Activated naive CD8-positive, alpha-beta T cell treated with anti-CD3 and anti-CD28 coated beads, Interleukin-2, amount 50 U/mL, for 24 hours (primary cell): ENCODE data around the gene WDFY2.
"Not testable (repeated sequence)": the region's sequence is repeated elsewhere in the genome, so short reads cannot be mapped to it uniquely, and the experiment has no call there.

ENCODE experiments used
- ATAC-seq: fragments of 150-1000 bp; cut with Tn5 transposase; one replicate; pipeline ENCODE4 v1.10.0; 2021
- DNase-seq: peaks from one replicate; pipeline ENCODE4 v3.0.0; 2021
- H3K27ac Mint-ChIP-seq: one replicate; pipeline ENCODE4 v1.8.0; 2021; ENCODE audit warnings: mild to moderate bottlenecking, mixed read lengths
- H3K27me3 Mint-ChIP-seq: one replicate; pipeline ENCODE4 v1.8.0; 2021; ENCODE audit warnings: mixed read lengths
- H3K36me3 Mint-ChIP-seq: one replicate; pipeline ENCODE4 v1.8.0; 2021; ENCODE audit warnings: low read depth, mixed read lengths
- H3K4me1 Mint-ChIP-seq: one replicate; pipeline ENCODE4 v1.8.0; 2021; ENCODE audit warnings: mixed read lengths
- H3K4me3 Mint-ChIP-seq: one replicate; pipeline ENCODE4 v1.8.0; 2021; ENCODE audit warnings: mild to moderate bottlenecking, moderate library complexity, mixed read lengths
- H3K9me3 Mint-ChIP-seq: one replicate; pipeline ENCODE4 v1.8.0; 2021; ENCODE audit warnings: mixed read lengths

Gene WDFY2

DNA sequence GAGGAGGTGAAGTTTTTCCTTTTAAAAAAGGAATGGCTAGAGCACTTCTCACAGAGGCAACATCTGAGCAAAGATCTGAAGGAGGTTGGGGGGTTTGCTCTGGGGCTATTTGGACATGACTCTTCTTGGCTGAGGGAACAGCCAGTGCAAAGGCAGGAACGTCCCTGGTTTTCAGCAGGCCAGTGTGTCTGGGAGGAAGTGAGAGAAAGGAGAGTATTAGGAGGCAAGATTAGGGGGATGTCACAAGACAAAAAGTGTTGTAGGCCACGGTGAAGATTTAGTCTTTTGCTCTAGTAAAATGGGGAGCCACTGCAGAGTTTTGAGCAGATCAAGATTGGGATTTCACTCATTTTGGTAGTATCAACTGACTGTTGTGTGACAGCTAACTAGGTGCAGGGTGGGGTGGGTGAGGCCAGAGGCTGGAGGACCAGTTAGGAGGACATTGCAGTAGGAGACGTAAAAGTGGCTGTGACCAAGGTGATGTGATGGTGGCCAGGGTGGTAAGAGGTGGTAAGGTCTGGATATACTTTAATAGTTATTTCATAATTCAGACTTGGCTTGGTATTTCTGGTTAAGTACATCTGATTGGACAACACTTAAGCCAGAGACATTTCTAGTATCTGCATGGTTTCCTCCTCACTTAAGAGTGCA lies 40.6 kb downstream of the WDFY2 start:
- no peak for ATAC-seq

DNA sequence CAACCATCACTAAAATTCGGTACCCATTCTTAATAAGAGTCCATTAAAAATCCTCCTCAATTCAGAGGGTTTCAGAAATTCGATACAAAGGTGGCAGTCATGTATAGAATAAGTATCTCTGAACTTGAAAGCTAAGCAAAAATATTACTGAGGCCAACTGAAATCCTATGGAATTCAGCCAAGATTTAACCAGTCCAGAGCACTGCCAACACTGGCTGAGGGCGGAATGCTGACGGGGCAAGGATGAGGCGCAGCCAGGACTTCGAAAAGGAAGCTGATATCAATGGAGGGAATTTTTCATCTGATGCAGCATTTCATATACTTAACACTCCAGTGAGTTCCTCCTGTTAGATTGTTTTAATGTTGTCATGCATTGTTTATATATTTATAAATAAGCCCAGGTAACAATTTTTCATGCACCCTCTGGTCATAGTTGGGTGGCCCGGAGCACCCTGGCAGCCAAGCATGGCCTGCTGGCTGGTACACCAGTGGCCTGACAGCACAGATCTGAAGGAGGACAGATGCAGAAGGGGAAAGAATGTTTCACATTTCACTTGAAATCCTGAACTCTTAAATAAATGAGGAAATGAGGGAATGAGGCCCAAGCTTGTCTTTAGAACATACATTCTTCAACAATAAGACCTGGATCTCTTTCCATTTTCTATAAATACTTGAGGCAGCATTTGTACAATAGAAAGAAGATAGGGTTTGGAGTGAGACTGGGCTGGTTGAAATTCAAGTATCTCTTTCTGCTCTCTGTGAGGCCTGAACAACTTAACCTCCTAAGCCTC lies 41.5 kb downstream of the WDFY2 start:
- ATAC-seq: no peak
- DNase-seq: no peak

More for the DNA sequence above, 40.6 kb downstream of the WDFY2 start:
- Mint-ChIP-seq H3K27me3 (no peaks in the 10 kb centered on the region), H3K4me3 (no peak overlapping the region), H3K9me3 (no peaks in the 10 kb centered on the region), H3K4me1 (peaks cover 46% of the 10 kb centered on the region), H3K27ac (no peak overlapping the region), H3K36me3 (no peaks in the 10 kb centered on the region)
- DNase-seq: no peak

DNA sequence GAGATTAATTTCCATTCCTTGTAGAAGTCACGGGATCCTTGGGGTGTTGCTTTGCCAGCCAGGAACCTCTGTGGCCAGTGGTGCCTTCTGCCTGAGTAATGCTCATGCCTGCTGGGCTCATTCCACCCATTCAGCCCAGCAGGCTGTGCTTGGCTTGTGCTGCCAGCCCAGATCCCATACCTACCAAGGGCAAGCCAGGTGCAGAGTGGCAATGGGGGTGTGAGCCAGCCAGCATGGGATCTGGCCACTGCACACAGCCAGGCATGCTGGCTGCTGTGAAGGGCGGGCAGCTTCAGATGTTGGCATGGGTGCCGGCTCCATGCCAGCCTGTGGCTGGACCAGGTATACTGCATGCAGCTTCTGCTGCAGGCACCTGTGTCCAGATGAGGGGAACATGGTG lies 42.5 kb downstream of the WDFY2 start:
- H3K9me3 Mint-ChIP-seq: no peaks in the 10 kb centered on the region
- H3K27ac Mint-ChIP-seq: no peak overlapping the region
- no peak overlapping the region for H3K4me3 Mint-ChIP-seq
- peaks cover 54% of the 10 kb centered on the region for H3K4me1 Mint-ChIP-seq
- no peaks in the 10 kb centered on the region for H3K27me3 Mint-ChIP-seq
- DNase-seq (no peak), ATAC-seq (no peak)
- no peaks in the 10 kb centered on the region for H3K36me3 Mint-ChIP-seq

More for the DNA sequence above, 41.5 kb downstream of the WDFY2 start:
- Mint-ChIP-seq H3K27me3 (no peaks in the 10 kb centered on the region), H3K9me3 (no peaks in the 10 kb centered on the region), H3K4me1 (peaks cover 47% of the 10 kb centered on the region), H3K36me3 (no peaks in the 10 kb centered on the region), H3K4me3 (no peak overlapping the region), H3K27ac (peak overlapping the region; percentile 12)

DNA sequence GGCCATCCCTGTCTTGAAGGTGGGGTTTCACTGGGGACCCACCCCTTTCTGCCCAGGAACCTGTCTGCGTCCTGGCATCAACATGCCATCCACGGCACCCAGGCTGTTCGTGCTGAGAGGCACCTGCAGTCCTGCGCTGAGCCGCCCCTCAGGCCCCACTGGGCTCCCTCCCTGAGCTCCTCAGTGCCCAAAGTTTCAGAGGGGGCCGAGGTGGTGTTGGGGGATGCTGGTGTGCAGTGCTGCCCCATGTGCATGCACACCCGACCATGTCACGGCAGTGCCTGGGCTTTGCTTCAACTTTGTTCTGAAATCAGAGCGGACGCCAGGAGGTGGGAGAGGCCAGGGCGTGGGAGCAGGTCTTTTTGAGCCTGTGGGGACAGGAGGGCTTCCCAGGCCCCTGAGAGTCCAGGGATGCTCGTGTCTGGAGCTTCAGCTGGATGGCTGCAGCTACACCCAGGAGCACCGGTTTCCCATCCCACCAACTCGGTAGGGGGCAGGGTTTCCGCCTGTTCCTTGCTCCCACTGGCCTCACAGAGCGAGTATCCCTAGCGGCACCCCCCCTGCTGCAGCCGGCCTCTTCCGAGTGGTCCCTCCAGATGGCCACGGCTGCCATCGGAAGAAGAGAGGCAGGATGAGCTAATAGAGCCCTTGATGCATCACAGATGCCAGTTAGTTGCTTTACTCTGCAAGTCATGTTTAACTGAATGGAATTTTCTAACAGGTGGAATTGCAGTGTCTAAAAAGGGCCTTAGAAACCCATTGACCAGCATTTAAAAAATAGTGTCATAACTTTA lies 44.0 kb downstream of the WDFY2 start:
- DNase-seq (no peak), ATAC-seq (no peak)
- Mint-ChIP-seq H3K36me3 (no peaks in the 10 kb centered on the region), H3K27ac (no peak overlapping the region), H3K4me1 (peaks cover 52% of the 10 kb centered on the region), H3K9me3 (no peaks in the 10 kb centered on the region), H3K4me3 (no peak overlapping the region), H3K27me3 (no peaks in the 10 kb centered on the region)

DNA sequence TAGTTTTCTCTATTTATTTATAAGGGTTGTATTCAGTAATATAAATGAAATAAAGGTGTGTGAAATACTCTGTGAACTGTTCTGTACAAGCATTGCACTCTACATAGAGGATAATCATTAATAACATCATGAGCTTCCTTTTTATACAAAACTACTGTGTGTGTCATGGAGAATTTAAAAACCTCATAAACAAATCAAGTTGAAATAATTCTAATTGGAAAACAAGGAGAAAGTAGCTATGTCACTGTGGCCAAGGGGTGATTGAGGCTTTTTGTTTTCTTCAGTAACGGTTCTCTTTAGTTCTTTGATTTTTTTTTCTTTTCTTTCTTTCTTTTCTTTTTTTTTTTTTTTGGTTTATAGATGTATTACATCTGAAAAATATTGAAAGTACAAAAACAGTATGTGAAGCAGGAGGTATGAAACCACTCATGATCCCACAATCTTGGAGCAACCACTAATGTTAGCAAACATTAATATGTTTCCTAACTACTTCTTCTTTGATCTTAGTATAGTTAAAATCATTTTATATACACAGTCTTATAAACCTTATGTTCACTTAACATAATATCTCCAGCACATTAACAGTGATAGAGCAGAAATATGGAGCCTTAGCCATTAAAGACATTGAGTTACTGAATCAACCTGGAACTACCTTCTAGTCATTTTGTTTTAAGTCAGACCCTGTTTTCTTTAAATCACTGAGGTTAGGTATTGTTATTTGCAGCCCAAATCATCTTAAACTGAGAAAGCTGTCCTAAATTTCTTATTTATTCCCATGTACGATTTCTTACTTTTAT lies 45.4 kb downstream of the WDFY2 start:
- H3K27ac Mint-ChIP-seq: no peak overlapping the region
- no peak overlapping the region for H3K4me3 Mint-ChIP-seq
- peaks cover 44% of the 10 kb centered on the region for H3K4me1 Mint-ChIP-seq

DNA sequence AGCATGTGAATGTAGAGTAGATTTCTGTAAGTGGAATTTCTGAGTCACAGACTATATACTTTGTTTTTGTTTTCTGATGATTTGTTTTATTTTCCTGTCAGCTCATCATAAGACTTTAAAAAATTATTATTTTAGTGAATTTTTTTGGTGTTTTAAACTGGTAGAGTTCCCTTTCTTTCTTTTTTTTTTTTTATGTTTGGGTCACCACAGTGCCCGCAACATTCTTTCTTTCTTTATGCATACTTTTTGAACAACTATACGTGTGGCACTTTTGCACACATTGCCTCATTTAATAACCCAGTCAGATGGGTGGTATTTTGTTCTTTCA lies 46.0 kb downstream of the WDFY2 start:
- ATAC-seq (no peak), DNase-seq (no peak)
- no peaks in the 10 kb centered on the region for H3K36me3 Mint-ChIP-seq
- H3K27ac Mint-ChIP-seq: no peak overlapping the region
- no peaks in the 10 kb centered on the region for H3K27me3 Mint-ChIP-seq
- H3K9me3 Mint-ChIP-seq: no peaks in the 10 kb centered on the region
- no peak overlapping the region for H3K4me3 Mint-ChIP-seq
- peaks cover 44% of the 10 kb centered on the region for H3K4me1 Mint-ChIP-seq

More for the DNA sequence above, 45.4 kb downstream of the WDFY2 start:
- Mint-ChIP-seq H3K27me3 (no peaks in the 10 kb centered on the region), H3K9me3 (no peaks in the 10 kb centered on the region), H3K36me3 (no peaks in the 10 kb centered on the region)
- DNase-seq (no peak), ATAC-seq (no peak)

DNA sequence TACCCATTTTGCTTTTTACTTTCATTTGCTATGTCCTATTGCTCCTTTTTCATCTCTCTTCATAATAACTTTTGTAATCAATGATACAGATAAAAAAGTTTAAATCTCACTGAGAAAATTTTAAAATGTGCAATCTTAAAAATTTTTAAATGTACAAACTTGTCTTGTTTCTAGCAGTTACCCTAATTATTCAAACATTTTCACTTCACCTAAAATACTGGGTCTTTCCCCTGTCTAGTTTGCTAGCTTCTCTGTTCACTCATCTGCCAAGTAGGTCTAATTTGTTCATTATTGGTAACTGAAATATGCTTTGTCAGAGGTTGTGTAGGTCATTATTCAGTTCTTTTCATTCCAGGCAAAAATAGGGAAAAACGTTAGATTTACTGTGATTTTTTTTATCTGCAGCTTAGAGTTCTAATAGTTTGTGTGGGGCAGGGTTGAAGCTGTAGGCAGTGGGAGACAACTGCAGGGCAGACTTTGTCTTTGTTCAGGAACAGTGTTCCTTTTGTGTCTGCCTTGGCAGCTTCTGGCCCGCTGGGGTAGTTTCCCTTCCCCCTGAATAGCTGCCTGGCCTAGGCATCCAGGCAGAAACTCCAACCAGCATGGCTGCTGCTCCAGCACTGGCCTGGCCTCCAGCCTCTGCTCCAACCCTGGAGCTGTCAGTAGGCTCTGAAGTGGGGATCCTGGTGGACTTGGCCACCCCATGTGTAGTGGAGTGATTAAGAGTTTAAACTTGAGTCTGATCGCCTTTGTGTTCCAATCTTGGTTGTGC lies 48.5 kb downstream of the WDFY2 start:
- ATAC-seq: no peak
- DNase-seq: no peak
- H3K36me3 Mint-ChIP-seq: no peaks in the 10 kb centered on the region
- peaks cover 61% of the 10 kb centered on the region for H3K4me1 Mint-ChIP-seq
- H3K4me3 Mint-ChIP-seq: no peak overlapping the region
- H3K9me3 Mint-ChIP-seq: no peaks in the 10 kb centered on the region
- H3K27ac Mint-ChIP-seq: no peak overlapping the region
- H3K27me3 Mint-ChIP-seq: no peaks in the 10 kb centered on the region

DNA sequence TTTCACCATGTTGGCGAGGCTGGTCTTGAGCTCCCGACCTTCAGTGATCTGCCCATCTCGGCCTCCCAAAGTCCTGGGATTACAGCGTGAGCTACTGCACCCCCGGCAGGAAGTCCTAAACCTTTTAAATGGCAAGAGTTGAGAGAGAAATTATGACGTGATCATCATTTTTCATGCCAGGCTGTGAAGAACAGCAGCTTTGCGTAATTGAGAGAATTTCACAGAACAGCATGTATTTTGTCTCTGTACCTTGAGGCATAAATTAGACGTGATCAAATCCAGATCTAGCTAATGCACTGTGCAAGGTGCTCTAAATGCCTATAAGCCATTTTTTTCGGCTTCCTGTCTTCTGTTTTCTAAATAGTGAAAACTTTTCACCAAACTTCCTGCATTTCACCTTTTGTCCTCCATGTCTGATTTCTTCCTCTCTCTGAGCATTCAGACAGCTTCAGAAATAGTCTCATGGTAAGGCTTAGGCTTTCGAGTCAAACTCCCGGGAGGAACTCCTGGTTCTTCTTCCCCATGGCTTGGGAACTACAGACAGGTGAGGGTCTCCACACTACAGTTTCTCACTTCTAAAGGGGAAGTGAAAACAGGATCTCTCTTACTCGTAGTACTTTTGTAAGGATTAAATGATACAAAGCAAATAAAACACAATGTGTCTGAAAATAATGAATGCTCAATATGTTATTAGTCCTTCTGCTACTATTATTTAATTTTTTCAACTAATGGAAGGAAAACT lies 51.0 kb downstream of the WDFY2 start:
- ATAC-seq (no peak), DNase-seq (no peak)
- no peaks in the 10 kb centered on the region for H3K36me3 Mint-ChIP-seq
- H3K4me3 Mint-ChIP-seq: peak overlapping the region; percentile 36
- H3K27me3 Mint-ChIP-seq: no peaks in the 10 kb centered on the region
- no peaks in the 10 kb centered on the region for H3K9me3 Mint-ChIP-seq
- H3K27ac Mint-ChIP-seq: peak overlapping the region; percentile 64
- peaks cover 47% of the 10 kb centered on the region for H3K4me1 Mint-ChIP-seq

DNA sequence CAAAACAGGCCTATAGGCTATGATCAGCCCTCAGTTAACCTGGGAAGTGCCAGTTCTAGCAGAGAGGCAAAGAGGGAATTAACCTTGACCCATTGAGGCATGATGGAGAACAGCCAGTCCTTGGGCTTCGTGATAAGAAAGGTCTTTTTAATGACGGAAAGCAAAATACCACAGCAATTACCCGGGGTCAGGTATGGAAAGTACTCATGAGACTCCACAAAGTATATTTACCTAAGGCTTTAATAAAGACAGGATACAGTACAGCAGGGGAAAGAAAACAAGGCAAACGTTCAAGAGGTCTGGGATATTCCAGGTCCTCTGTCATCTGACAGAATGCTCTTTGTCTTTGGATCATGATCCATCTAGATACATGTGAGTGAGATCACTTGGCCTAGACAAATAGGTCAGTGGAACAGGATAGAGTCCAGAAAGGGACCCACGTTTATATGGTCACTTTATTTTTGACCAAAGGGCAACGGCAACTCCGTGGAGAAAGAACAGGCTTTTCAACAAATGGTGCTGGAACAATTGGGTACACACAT lies 52.2 kb downstream of the WDFY2 start:
- Mint-ChIP-seq H3K4me1 (peaks cover 41% of the 10 kb centered on the region), H3K36me3 (no peaks in the 10 kb centered on the region), H3K27me3 (no peaks in the 10 kb centered on the region), H3K27ac (no peak overlapping the region), H3K9me3 (no peaks in the 10 kb centered on the region), H3K4me3 (no peak overlapping the region)
- DNase-seq: no peak
- no peak for ATAC-seq

DNA sequence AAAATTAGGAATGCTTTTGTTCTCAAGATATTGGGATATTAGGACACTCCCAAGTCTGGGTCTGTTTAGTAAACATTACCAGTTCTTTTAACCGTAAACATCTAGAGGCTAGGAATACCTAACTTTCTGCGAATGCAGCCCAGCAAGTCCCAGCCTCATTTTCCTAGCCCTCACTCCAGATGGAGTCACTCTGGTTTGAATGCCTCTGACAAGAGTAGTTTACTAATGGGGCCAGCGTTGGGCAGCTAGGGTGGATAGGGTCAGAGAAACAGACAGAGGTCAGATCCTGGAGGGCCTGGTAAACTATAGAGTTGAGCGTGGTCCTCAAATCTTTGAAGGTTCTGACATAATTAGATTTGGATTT lies 53.6 kb downstream of the WDFY2 start:
- H3K27me3 Mint-ChIP-seq: no peaks in the 10 kb centered on the region
- no peak overlapping the region for H3K4me3 Mint-ChIP-seq
- no peak overlapping the region for H3K27ac Mint-ChIP-seq
- H3K4me1 Mint-ChIP-seq: peaks cover 31% of the 10 kb centered on the region
- ATAC-seq (no peak), DNase-seq (no peak)
- H3K36me3 Mint-ChIP-seq: no peaks in the 10 kb centered on the region
- no peaks in the 10 kb centered on the region for H3K9me3 Mint-ChIP-seq

DNA sequence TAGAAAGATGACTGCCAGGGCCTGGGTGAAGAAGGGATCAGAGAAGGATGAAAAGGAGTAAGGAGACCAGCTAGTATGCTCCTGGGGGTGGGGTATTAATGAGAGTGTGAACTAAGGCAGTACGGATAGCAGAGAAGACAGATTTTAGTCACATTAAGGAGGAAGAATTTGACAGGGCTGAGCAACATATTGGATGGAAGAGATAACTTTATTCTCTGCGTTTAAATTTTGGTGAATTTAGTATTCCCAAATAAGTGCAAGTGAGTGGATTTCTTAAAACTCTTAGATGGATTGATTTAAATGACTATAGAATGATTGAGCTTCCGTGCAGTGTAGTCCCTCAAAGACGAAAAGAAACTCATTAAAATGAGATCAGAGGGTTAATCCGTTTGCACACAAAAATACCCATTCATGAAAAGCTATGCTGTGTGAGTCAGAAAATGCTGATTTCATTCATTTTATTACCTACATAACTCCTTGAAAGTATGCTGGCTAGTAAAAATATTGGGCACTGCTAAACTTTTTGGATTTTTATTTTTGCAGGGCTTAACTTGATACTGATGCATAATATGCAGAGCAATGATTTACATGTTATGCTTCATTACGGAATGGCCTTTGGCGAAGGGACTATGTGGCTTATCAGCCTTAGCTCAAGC lies 54.1 kb downstream of the WDFY2 start:
- no peak for DNase-seq
- Mint-ChIP-seq H3K27ac (no peak overlapping the region), H3K4me1 (peaks cover 34% of the 10 kb centered on the region)

DNA sequence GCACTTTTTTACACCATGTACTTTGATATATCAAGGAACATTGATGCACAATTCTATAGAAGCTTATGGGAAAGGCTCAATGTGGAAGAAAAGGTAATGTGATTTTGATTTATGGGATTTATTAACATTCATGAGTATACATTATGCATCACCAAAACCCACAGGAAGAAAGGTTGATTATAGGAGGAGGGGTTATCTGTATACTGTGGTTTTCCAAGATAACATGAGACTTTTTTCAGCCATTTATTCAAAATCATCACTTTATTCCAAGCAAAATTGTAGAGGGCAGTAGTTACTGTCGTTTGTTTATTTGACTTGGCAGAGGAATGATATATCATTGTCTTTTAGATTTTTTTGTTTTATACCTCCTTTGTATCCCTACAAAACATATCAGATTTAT lies 54.9 kb downstream of the WDFY2 start:
- Mint-ChIP-seq H3K4me1 (peaks cover 40% of the 10 kb centered on the region), H3K36me3 (no peaks in the 10 kb centered on the region), H3K4me3 (no peak overlapping the region), H3K9me3 (no peaks in the 10 kb centered on the region), H3K27ac (no peak overlapping the region), H3K27me3 (no peaks in the 10 kb centered on the region)
- DNase-seq (no peak), ATAC-seq (no peak)

More for the DNA sequence above, 54.1 kb downstream of the WDFY2 start:
- Mint-ChIP-seq H3K9me3 (no peaks in the 10 kb centered on the region), H3K27me3 (no peaks in the 10 kb centered on the region), H3K36me3 (no peaks in the 10 kb centered on the region), H3K4me3 (no peak overlapping the region)
- no peak for ATAC-seq

DNA sequence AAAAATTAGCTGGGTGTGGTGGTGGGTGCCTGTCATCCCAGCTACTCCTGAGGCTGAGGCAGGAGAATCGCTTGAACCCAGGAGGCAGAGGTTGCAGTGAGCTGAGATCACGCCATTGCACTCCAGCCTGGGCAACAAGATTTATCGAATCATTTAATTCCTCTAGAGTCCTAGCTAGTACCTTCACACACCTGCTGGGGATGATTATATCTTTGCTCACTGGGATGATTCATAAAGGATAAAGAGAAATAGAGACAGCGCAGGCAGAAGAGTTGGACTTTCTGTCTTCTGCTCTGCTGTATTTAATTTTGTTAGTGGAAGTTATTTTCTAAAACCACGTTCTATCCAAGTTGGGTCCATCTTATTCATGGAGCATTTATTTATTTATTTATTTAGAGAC lies 56.4 kb downstream of the WDFY2 start:
- not testable (repeated sequence) for H3K9me3 Mint-ChIP-seq, H3K36me3 Mint-ChIP-seq, H3K27ac Mint-ChIP-seq, DNase-seq, H3K4me3 Mint-ChIP-seq, H3K27me3 Mint-ChIP-seq, ATAC-seq
- peaks cover 45% of the 10 kb centered on the region for H3K4me1 Mint-ChIP-seq
